OCI-LY7 (cell line): Measurements from ENCODE around the gene VSIG8. TPM values are rescaled to one million over a fixed set of nuclear protein-coding genes. Genes with fewer than 3 reads are reported as not detected.

Source experiments
- BruUV-seq: library from RNA; stranded (reverse); fragments of 400-500 nt; replicated peaks from 2 replicates; lab custom pipeline; 2021; lab: Mats Ljungman, UMichigan
- CTCF ChIA-PET: fragments of 300-600 bp; sonication (Branson Sonifier 250); formaldehyde crosslinking; loops from one replicate; lab custom pipeline; 2022; ENCODE audit warnings: antibody characterized with exemption; ENCODE audit not compliant: unreplicated experiment; lab: Charles Lee
- POLR2A ChIA-PET: fragments of 300-600 bp; sonication (Branson Sonifier 250); formaldehyde crosslinking; loops from one replicate; lab custom pipeline; 2022; ENCODE audit warnings: antibody characterized with exemption; lab: Charles Lee
- DNase-seq: peaks from one replicate; pipeline ENCODE4 v3.0.0-alpha.2; 2015; ENCODE audit warnings: low spot score
- H2AFZ ChIP-seq: fragments of 200-600 bp; sonication (generic), shearing (Covaris generic); 2 replicates; pipeline ENCODE4 v1.6.1; 2014; ENCODE audit warnings: mild to moderate bottlenecking, antibody characterized with exemption, low read length, moderate library complexity
- H3K27ac ChIP-seq: fragments of 200-600 bp; sonication (generic); 2 replicates; pipeline ENCODE4 v1.5.1; 2014; ENCODE audit warnings: mixed run types, low read depth, mild to moderate bottlenecking, moderate library complexity, low read length, inconsistent platforms; ENCODE audit not compliant: poor library complexity, severe bottlenecking
- H3K36me3 ChIP-seq: fragments of 200-600 bp; sonication (generic); 2 replicates; pipeline ENCODE4 v1.6.1; 2014; ENCODE audit warnings: mild to moderate bottlenecking, antibody characterized with exemption, low read length, moderate library complexity, mixed read lengths; ENCODE audit not compliant: insufficient read depth
- H3K4me1 ChIP-seq: fragments of 200-600 bp; sonication (generic); 2 replicates; pipeline ENCODE4 v1.5.1; 2014; ENCODE audit warnings: mild to moderate bottlenecking, low read length; ENCODE audit not compliant: insufficient read depth, poor library complexity, severe bottlenecking
- H3K4me2 ChIP-seq: fragments of 200-600 bp; sonication (generic); 2 replicates; pipeline ENCODE4 v1.6.1; 2014; ENCODE audit warnings: mild to moderate bottlenecking, low read length
- H3K4me3 ChIP-seq: fragments of 200-600 bp; sonication (generic); 2 replicates; pipeline ENCODE4 v1.5.1; 2014; ENCODE audit warnings: mild to moderate bottlenecking, low read depth, low read length; ENCODE audit not compliant: poor library complexity, severe bottlenecking
- H3K79me2 ChIP-seq: fragments of 200-600 bp; sonication (generic); 2 replicates; pipeline ENCODE4 v1.6.1; 2016; ENCODE audit warnings: low read depth, mild to moderate bottlenecking, low read length, moderate library complexity, mixed read lengths; ENCODE audit not compliant: insufficient read depth
- H3K9me2 ChIP-seq: fragments of 200-600 bp; sonication (generic); 2 replicates; pipeline ENCODE4 v1.6.1; 2016; ENCODE audit warnings: mild to moderate bottlenecking, low read length, mixed read lengths; ENCODE audit not compliant: insufficient read depth
- H3K9me3 ChIP-seq: fragments of 200-600 bp; sonication (generic); 2 replicates; pipeline ENCODE4 v1.6.1; 2014; ENCODE audit warnings: mild to moderate bottlenecking, mixed run types, low read length, mixed read lengths
- H4K20me1 ChIP-seq: fragments of 200-600 bp; sonication (generic); 2 replicates; pipeline ENCODE4 v1.6.1; 2014; ENCODE audit warnings: mild to moderate bottlenecking, antibody characterized with exemption, low read length, moderate library complexity, mixed read lengths; ENCODE audit not compliant: insufficient read depth
- EZH2phosphoT487 ChIP-seq: fragments of 200-600 bp; sonication (generic); IDR thresholded peaks from 2 replicates; pipeline ENCODE4 v1.6.1; 2018; ENCODE audit warnings: low read depth, borderline replicate concordance, mild to moderate bottlenecking, mixed run types, antibody characterized with exemption, low read length, moderate library complexity, mixed read lengths
- intact Hi-C: fragments of 100-400 bp; cut with micrococcal nuclease; formaldehyde crosslinking; loops from one replicate; pipeline ENCODE4 v1.10.0; 2022; ENCODE audit not compliant: unreplicated experiment
- total RNA-seq, 2 experiments: library from RNA; depleted of rRNA in 1 of 2; stranded (reverse); fragments of >200 nt in 1 of 2; shearing (Covaris generic) in 1 of 2; gene quantifications; 2 replicates each; pipeline ENCODE4 v1.2.3, GENCODE V29; 2014 to 2022
- TF ChIP-seq, protein P1 (sequence below): fragments of 200-600 bp; sonication (generic); conservative IDR thresholded peaks from 2 replicates; pipeline ENCODE4 v1.5.1; 2014; ENCODE audit warnings: mild to moderate bottlenecking, antibody characterized with exemption, low read length, moderate library complexity, mixed read lengths

VSIG8 gene
- total RNA-seq, 2 experiments from 2014 or later = not detected

- Histone ChIP-seq H3K27ac (no peak overlapping the region), H4K20me1 (no peaks in the 10 kb centered on the region), H3K79me2 (no peaks in the 10 kb centered on the region), H3K36me3 (no peaks in the 10 kb centered on the region), H3K4me3 (no peak overlapping the region), H3K4me1 (peaks cover 9% of the 10 kb centered on the region), H3K4me2 (no peak overlapping the region), H2AFZ (no peak overlapping the region), H3K9me2 (no peaks in the 10 kb centered on the region), H3K9me3 (no peaks in the 10 kb centered on the region)
- TF ChIP-seq, protein P1, sequence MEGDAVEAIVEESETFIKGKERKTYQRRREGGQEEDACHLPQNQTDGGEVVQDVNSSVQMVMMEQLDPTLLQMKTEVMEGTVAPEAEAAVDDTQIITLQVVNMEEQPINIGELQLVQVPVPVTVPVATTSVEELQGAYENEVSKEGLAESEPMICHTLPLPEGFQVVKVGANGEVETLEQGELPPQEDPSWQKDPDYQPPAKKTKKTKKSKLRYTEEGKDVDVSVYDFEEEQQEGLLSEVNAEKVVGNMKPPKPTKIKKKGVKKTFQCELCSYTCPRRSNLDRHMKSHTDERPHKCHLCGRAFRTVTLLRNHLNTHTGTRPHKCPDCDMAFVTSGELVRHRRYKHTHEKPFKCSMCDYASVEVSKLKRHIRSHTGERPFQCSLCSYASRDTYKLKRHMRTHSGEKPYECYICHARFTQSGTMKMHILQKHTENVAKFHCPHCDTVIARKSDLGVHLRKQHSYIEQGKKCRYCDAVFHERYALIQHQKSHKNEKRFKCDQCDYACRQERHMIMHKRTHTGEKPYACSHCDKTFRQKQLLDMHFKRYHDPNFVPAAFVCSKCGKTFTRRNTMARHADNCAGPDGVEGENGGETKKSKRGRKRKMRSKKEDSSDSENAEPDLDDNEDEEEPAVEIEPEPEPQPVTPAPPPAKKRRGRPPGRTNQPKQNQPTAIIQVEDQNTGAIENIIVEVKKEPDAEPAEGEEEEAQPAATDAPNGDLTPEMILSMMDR = no peak
- no peak for TF ChIP-seq EZH2phosphoT487
- intact Hi-C loops = no loop called here
- no peak for DNase-seq
- no TSS peak for BruUV-seq
- ChIA-PET POLR2A (interaction anchor here (0.7 kb wide), 1 partner anchor 70 kb away, joined by 3 read pairs; no protein-coding TSS in a partner anchor), CTCF (no interaction called here)
Observed at GRCh38 chr1:159883134-159883533, 20.7 kb upstream of the VSIG8 start.

GRCh38 chr1:159882527-159882862, 20.0 kb upstream of the VSIG8 start:
- H3K9me3 ChIP-seq = no peaks in the 10 kb centered on the region
- intact Hi-C loops = no loop called here
- no peaks in the 10 kb centered on the region for H3K9me2 ChIP-seq
- ChIA-PET POLR2A (no interaction called here), CTCF (no interaction called here)
- H3K4me1 ChIP-seq = peaks cover 6% of the 10 kb centered on the region
- H3K27ac ChIP-seq = no peak overlapping the region
- no peaks in the 10 kb centered on the region for H3K79me2 ChIP-seq
- BruUV-seq = no TSS peak
- no peaks in the 10 kb centered on the region for H3K36me3 ChIP-seq
- TF ChIP-seq, protein P1 = no peak
- TF ChIP-seq EZH2phosphoT487 = no peak
- no peak for DNase-seq
- no peak overlapping the region for H3K4me2 ChIP-seq
- no peak overlapping the region for H2AFZ ChIP-seq
- H3K4me3 ChIP-seq = no peak overlapping the region
- no peaks in the 10 kb centered on the region for H4K20me1 ChIP-seq

DNA sequence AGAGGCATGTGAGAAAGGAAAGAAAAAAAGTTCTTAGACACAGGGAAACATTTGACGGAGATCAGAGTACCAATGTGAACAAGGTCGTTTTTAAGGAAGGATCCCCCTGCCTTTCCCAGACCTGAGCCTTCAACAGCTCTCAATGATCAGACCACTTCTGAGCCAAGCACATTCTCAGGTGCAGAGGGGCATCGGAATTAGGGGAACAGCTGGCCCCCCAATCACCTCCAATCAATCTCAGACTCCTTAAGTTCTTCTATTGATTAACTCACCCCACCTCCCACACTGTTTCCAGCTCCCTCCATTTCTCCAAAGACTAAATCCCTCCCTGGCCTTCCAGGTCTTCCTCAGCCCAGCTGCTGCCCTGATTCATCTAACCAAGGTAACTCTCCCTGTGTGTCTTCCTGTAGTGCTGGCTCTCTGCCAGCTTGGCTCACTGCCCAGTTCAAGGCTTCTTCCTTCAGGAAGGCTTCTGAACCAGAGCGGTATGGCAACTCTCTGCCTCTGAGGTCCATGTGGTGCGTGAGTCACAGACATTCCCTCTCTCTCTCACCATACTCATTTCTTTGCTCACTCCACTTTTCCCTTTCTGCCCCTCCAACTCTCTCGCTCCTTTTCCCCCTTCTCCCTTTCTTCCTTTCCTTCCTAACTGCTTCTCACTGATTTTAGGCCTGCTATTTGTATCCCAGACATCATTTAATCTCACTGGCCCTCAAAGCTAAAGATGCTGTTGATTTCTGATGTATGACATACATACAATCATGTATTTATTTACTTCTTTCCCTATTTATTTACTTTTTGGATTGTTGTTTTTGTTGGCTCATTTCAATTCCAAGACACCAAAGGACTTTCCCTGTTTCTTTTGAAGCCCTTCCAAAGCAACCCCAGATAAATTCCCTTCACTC, 19.4 kb upstream of the VSIG8 start:
- no peak overlapping the region for H3K4me3 ChIP-seq
- peaks cover under 1% of the 10 kb centered on the region for H3K4me1 ChIP-seq
- H3K4me2 ChIP-seq = no peak overlapping the region
- BruUV-seq = no TSS peak
- H3K9me3 ChIP-seq = no peaks in the 10 kb centered on the region
- no peaks in the 10 kb centered on the region for H3K9me2 ChIP-seq
- TF ChIP-seq EZH2phosphoT487 = no peak
- H3K36me3 ChIP-seq = no peaks in the 10 kb centered on the region
- DNase-seq = no peak
- no peak overlapping the region for H2AFZ ChIP-seq
- no peak overlapping the region for H3K27ac ChIP-seq
- ChIA-PET POLR2A (no interaction called here), CTCF (no interaction called here)
- H4K20me1 ChIP-seq = no peaks in the 10 kb centered on the region
- no peaks in the 10 kb centered on the region for H3K79me2 ChIP-seq
- intact Hi-C loops = no loop called here
